ENCODE results near the gene ZNF830. TPM values are rescaled to one million over a fixed set of nuclear protein-coding genes. Genes with fewer than 3 reads are reported as not detected.

Gene ZNF830
- total and polyA plus RNA-seq, 2 of the 13 experiments (the other 11 are each of a cell fraction or from before 2014, with no cell fraction given): 6.1 to 19.0 TPM

DNA sequence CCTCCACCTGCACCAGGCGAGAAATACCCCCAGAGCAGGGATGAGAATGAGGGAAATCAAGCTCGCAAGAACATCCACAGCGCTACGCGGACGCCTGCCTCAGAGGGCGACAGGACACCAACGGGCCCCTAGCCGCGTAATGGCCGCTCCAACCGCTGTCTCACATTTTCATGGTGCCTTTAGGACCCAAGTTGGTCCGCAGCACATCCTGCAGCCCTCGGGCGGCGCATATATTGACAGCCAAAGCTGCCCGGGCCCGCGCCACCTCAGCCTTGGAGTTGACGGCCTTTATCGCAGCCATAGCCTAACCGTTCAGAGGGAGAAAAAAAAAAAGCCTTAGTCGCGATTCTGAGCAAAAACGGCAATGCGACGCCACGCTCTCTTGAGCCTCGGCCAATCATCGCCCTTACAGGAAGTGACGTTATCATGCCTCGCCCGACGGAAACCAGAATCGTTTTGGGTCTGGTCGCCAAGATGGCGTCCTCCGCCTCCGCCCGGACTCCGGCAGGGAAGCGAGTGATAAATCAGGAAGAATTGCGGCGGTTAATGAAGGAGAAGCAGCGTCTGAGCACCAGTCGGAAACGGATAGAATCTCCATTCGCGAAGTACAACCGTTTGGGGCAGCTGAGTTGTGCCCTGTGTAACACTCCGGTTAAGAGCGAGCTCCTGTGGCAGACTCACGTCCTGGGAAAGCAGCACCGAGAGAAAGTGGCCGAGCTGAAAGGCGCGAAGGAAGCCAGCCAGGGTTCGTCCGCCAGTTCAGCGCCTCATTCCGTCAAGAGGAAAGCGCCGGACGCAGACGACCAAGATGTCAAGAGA is at the start of gene ZNF830, which contains the start of gene CCT6B (continued):
- TF ChIP-seq, protein P1, sequence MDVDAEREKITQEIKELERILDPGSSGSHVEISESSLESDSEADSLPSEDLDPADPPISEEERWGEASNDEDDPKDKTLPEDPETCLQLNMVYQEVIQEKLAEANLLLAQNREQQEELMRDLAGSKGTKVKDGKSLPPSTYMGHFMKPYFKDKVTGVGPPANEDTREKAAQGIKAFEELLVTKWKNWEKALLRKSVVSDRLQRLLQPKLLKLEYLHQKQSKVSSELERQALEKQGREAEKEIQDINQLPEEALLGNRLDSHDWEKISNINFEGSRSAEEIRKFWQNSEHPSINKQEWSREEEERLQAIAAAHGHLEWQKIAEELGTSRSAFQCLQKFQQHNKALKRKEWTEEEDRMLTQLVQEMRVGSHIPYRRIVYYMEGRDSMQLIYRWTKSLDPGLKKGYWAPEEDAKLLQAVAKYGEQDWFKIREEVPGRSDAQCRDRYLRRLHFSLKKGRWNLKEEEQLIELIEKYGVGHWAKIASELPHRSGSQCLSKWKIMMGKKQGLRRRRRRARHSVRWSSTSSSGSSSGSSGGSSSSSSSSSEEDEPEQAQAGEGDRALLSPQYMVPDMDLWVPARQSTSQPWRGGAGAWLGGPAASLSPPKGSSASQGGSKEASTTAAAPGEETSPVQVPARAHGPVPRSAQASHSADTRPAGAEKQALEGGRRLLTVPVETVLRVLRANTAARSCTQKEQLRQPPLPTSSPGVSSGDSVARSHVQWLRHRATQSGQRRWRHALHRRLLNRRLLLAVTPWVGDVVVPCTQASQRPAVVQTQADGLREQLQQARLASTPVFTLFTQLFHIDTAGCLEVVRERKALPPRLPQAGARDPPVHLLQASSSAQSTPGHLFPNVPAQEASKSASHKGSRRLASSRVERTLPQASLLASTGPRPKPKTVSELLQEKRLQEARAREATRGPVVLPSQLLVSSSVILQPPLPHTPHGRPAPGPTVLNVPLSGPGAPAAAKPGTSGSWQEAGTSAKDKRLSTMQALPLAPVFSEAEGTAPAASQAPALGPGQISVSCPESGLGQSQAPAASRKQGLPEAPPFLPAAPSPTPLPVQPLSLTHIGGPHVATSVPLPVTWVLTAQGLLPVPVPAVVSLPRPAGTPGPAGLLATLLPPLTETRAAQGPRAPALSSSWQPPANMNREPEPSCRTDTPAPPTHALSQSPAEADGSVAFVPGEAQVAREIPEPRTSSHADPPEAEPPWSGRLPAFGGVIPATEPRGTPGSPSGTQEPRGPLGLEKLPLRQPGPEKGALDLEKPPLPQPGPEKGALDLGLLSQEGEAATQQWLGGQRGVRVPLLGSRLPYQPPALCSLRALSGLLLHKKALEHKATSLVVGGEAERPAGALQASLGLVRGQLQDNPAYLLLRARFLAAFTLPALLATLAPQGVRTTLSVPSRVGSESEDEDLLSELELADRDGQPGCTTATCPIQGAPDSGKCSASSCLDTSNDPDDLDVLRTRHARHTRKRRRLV (CRISPR knock-in tag; IDR thresholded peaks at IDR 0.05): peak; percentile 88; the same call in 1 of the 2 replicates
- TF ChIP-seq, protein P2, sequence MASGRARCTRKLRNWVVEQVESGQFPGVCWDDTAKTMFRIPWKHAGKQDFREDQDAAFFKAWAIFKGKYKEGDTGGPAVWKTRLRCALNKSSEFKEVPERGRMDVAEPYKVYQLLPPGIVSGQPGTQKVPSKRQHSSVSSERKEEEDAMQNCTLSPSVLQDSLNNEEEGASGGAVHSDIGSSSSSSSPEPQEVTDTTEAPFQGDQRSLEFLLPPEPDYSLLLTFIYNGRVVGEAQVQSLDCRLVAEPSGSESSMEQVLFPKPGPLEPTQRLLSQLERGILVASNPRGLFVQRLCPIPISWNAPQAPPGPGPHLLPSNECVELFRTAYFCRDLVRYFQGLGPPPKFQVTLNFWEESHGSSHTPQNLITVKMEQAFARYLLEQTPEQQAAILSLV (CRISPR knock-in tag; IDR thresholded peaks at IDR 0.05; ENCODE audit: borderline replicate concordance): peak; percentile 51; the same call in 1 of the 2 replicates
- TF ChIP-seq ZNF343 (CRISPR knock-in tag; IDR thresholded peaks at IDR 0.05) (no peak), HMGXB3 (CRISPR knock-in tag; IDR thresholded peaks at IDR 0.05; ENCODE audit: borderline replicate concordance) (peak; percentile 81; the same call in 1 of the 2 replicates), KLF6 (CRISPR knock-in tag; IDR thresholded peaks at IDR 0.05) (no peak), ZBTB8A (CRISPR knock-in tag; IDR thresholded peaks at IDR 0.05; ENCODE audit: borderline replicate concordance, low read depth) (no peak), SRSF9 (IDR thresholded peaks at IDR 0.05; ENCODE audit: borderline replicate concordance, insufficient read depth, low read depth, low read length, poor library complexity, severe bottlenecking) (no peak), SMARCC2 (IDR thresholded peaks at IDR 0.05) (no peak), FOXJ3 (CRISPR knock-in tag; IDR thresholded peaks at IDR 0.05; ENCODE audit: borderline replicate concordance) (no peak), ZNF891 (CRISPR knock-in tag; IDR thresholded peaks at IDR 0.05) (peak; percentile 68), NR3C1 (CRISPR knock-in tag; IDR thresholded peaks at IDR 0.05) (no peak), ZNF563 (CRISPR knock-in tag; IDR thresholded peaks at IDR 0.05) (0 out of 2 replicates have a peak, but pooled peaks have one; percentile 21), ZSCAN29 (CRISPR knock-in tag; conservative IDR thresholded peaks at IDR 0.05) (no peak), MLLT10 (CRISPR knock-in tag; IDR thresholded peaks at IDR 0.05) (no peak), MEF2D (CRISPR knock-in tag; IDR thresholded peaks at IDR 0.05) (peak; percentile 59; the same call in 1 of the 2 replicates), KMT2B (CRISPR knock-in tag; IDR thresholded peaks at IDR 0.05) (peak; percentile 90), FOXP1 (IDR thresholded peaks at IDR 0.05) (no peak), FOXP1 (CRISPR knock-in tag; IDR thresholded peaks at IDR 0.05) (no peak)
- TF ChIP-seq, protein P3, sequence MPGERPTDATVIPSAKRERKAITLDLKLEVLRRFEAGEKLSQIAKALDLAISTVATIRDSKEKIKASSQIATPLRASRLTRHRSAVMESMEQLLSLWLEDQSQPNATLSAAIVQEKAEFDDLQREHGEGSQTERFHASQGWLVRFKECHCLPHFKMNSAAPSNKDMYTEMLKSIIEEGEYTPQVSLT (CRISPR knock-in tag; IDR thresholded peaks at IDR 0.05; ENCODE audit: borderline replicate concordance, low read depth): 0 out of 2 replicates have a peak, but pooled peaks have one; percentile 80
